ENCODE results near the gene PLD1. TPM values are rescaled to one million over a fixed set of nuclear protein-coding genes. Genes with fewer than 3 reads are reported as not detected.

Gene PLD1
- total and polyA plus RNA-seq, 10 of the 15 experiments (the other 5 are each of a cell fraction or from before 2014, with no cell fraction given): 2.9 to 108 (median 3.6) TPM

DNA sequence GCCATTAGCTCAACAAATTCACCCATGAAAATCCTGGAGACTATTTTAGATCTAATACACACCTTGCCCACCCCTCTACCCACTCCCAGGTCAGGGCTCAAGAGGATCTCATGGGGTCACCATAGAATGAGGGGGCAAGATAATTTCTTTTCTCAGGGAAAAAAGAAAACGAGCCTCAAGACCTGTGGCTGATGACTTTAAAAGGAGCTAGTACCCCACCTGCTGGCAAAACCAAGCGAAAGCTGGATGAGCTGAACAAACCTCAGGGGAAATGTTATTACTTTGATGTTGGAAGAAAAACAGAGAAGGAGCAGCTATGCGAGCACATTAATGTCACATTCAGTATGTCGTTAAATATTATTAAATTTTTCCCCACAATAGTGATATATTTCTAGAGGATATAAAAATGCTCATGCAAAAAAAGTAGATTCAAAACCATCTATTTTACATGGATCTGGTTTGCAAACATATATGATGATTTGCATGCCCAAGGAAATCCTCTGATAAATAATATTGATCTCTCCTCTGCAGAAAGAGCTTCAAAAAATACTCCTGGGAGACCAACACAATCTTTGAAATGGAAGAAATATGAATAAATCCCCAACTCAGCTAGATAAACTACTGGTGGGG lies 37.7 kb downstream of the PLD1 start:
- ATAC-seq: peak; percentile 62
- Histone ChIP-seq H3K4me3 (no peak overlapping the region), H3K9ac (ENCODE audit: control insufficient read depth, insufficient read depth, low read length) (no peak overlapping the region), H3K4me2 (ENCODE audit: control insufficient read depth, insufficient read depth) (no peak overlapping the region), H3K27me3 (replicated peaks in 1 of 2; ENCODE audit: control insufficient read depth in 2 of 2, insufficient read depth in 2 of 2, low read length in 1 of 2) (no peaks in the 10 kb centered on the region), H3K9me3 (replicated peaks; ENCODE audit: control insufficient read depth, insufficient read depth, low read length) (no peaks in the 10 kb centered on the region), H4K20me1 (ENCODE audit: control insufficient read depth, insufficient read depth) (no peaks in the 10 kb centered on the region; the same call in 1 of the 2 replicates), H2AFZ (ENCODE audit: control insufficient read depth, low read depth, low read length) (no peak overlapping the region), H3K79me2 (ENCODE audit: control insufficient read depth, insufficient read depth, low read length) (peaks cover 2% of the 10 kb centered on the region; the same call in 1 of the 2 replicates), H3K27ac (ENCODE audit: control insufficient read depth, insufficient read depth) (no peak overlapping the region), H3K4me1 (ENCODE audit: control insufficient read depth, insufficient read depth, low read length) (no peaks in the 10 kb centered on the region), H3K36me3 (ENCODE audit: control insufficient read depth in 2 of 2, insufficient read depth in 2 of 2, low read length in 1 of 2) (no peaks in the 10 kb centered on the region)
- intact Hi-C loops (cut with micrococcal nuclease; ENCODE audit: unreplicated experiment): loop anchor here (1.0 to 5.0 kb wide), 5 partner anchors 56 to 158 kb away; no protein-coding TSS in a partner anchor
- DNase-seq (ENCODE audit: low read depth, low spot score): no peak
- ChIA-PET POLR2A (interaction anchor here (0.7 to 3.1 kb wide), 18 partner anchors 9 to 158 kb away, joined by 3 to 22 read pairs (median 5); no protein-coding TSS in a partner anchor), CTCF (interaction anchor here (0.5 to 10.5 kb wide), 84 partner anchors 9 to 811 kb away, joined by 3 to 274 read pairs (median 7); partner anchors contain the start of gene TMEM212), RAD21 (ENCODE audit: unreplicated experiment) (interaction anchor here (0.5 to 18.8 kb wide), 59 partner anchors 9 to 811 kb away, joined by 3 to 333 read pairs (median 6); partner anchors contain the start of genes FNDC3B and PLD1), SMC1A (ENCODE audit: uncharacterized antibody, unreplicated experiment) (interaction anchor here (0.6 to 11.1 kb wide), 63 partner anchors 9 to 811 kb away, joined by 3 to 192 read pairs (median 9); partner anchors contain the start of gene PLD1)
- BruUV-seq (replicated peaks): no TSS peak
- 2% methylated on average over 4 of the region's 4 CpGs for WGBS (ENCODE audit: insufficient coverage, insufficient replicate concordance, low lambda C conversion rate, missing lambda C conversion rate)
- peak; percentile 64 for FAIRE-seq
- in situ Hi-C loops (cut with MboI): loop anchor here (5.0 kb wide), 1 partner anchor 125 kb away; no protein-coding TSS in a partner anchor
- TF ChIP-seq, protein P1, sequence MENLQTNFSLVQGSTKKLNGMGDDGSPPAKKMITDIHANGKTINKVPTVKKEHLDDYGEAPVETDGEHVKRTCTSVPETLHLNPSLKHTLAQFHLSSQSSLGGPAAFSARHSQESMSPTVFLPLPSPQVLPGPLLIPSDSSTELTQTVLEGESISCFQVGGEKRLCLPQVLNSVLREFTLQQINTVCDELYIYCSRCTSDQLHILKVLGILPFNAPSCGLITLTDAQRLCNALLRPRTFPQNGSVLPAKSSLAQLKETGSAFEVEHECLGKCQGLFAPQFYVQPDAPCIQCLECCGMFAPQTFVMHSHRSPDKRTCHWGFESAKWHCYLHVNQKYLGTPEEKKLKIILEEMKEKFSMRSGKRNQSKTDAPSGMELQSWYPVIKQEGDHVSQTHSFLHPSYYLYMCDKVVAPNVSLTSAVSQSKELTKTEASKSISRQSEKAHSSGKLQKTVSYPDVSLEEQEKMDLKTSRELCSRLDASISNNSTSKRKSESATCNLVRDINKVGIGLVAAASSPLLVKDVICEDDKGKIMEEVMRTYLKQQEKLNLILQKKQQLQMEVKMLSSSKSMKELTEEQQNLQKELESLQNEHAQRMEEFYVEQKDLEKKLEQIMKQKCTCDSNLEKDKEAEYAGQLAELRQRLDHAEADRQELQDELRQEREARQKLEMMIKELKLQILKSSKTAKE (IDR thresholded peaks at IDR 0.05; ENCODE audit: low read depth, poor library complexity, severe bottlenecking): peak; percentile 57
- TF ChIP-seq SIN3A (IDR thresholded peaks at IDR 0.05; ENCODE audit: low read depth, low read length): no peak
- TF ChIP-seq SMC3 (IDR thresholded peaks at IDR 0.05; ENCODE audit: borderline replicate concordance, low read length): peak; percentile 88
- TF ChIP-seq, protein P2, sequence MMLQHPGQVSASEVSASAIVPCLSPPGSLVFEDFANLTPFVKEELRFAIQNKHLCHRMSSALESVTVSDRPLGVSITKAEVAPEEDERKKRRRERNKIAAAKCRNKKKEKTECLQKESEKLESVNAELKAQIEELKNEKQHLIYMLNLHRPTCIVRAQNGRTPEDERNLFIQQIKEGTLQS (IDR thresholded peaks at IDR 0.05; ENCODE audit: borderline replicate concordance, extremely low read depth, low read depth, low read length): no peak
- TF ChIP-seq, protein P3, sequence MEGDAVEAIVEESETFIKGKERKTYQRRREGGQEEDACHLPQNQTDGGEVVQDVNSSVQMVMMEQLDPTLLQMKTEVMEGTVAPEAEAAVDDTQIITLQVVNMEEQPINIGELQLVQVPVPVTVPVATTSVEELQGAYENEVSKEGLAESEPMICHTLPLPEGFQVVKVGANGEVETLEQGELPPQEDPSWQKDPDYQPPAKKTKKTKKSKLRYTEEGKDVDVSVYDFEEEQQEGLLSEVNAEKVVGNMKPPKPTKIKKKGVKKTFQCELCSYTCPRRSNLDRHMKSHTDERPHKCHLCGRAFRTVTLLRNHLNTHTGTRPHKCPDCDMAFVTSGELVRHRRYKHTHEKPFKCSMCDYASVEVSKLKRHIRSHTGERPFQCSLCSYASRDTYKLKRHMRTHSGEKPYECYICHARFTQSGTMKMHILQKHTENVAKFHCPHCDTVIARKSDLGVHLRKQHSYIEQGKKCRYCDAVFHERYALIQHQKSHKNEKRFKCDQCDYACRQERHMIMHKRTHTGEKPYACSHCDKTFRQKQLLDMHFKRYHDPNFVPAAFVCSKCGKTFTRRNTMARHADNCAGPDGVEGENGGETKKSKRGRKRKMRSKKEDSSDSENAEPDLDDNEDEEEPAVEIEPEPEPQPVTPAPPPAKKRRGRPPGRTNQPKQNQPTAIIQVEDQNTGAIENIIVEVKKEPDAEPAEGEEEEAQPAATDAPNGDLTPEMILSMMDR (IDR thresholded peaks at IDR 0.05 in 2 of 3, conservative IDR thresholded peaks at IDR 0.05 in 1 of 3; ENCODE audit: control insufficient read depth in 2 of 3, extremely low read depth in 1 of 3, insufficient read depth in 1 of 3, low read depth in 3 of 3, low read length in 3 of 3): peak; percentile 63 to 79 (median 70)
- no peak for TF ChIP-seq TBL1XR1 (IDR thresholded peaks at IDR 0.05; ENCODE audit: low read depth, low read length)
- no peak for TF ChIP-seq SREBF2 (IDR thresholded peaks at IDR 0.05; ENCODE audit: low read length)
- TF ChIP-seq, protein P4, sequence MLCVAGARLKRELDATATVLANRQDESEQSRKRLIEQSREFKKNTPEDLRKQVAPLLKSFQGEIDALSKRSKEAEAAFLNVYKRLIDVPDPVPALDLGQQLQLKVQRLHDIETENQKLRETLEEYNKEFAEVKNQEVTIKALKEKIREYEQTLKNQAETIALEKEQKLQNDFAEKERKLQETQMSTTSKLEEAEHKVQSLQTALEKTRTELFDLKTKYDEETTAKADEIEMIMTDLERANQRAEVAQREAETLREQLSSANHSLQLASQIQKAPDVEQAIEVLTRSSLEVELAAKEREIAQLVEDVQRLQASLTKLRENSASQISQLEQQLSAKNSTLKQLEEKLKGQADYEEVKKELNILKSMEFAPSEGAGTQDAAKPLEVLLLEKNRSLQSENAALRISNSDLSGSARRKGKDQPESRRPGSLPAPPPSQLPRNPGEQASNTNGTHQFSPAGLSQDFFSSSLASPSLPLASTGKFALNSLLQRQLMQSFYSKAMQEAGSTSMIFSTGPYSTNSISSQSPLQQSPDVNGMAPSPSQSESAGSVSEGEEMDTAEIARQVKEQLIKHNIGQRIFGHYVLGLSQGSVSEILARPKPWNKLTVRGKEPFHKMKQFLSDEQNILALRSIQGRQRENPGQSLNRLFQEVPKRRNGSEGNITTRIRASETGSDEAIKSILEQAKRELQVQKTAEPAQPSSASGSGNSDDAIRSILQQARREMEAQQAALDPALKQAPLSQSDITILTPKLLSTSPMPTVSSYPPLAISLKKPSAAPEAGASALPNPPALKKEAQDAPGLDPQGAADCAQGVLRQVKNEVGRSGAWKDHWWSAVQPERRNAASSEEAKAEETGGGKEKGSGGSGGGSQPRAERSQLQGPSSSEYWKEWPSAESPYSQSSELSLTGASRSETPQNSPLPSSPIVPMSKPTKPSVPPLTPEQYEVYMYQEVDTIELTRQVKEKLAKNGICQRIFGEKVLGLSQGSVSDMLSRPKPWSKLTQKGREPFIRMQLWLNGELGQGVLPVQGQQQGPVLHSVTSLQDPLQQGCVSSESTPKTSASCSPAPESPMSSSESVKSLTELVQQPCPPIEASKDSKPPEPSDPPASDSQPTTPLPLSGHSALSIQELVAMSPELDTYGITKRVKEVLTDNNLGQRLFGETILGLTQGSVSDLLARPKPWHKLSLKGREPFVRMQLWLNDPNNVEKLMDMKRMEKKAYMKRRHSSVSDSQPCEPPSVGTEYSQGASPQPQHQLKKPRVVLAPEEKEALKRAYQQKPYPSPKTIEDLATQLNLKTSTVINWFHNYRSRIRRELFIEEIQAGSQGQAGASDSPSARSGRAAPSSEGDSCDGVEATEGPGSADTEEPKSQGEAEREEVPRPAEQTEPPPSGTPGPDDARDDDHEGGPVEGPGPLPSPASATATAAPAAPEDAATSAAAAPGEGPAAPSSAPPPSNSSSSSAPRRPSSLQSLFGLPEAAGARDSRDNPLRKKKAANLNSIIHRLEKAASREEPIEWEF (IDR thresholded peaks at IDR 0.05; ENCODE audit: insufficient replicate concordance, low read depth, low read length): peak; percentile 33
- TF ChIP-seq DPF2 (IDR thresholded peaks at IDR 0.05): no peak
- TF ChIP-seq NRF1 (conservative IDR thresholded peaks at IDR 0.05; ENCODE audit: low read depth, low read length): no peak
- TF ChIP-seq NR2C1 (IDR thresholded peaks at IDR 0.05): no peak
- 0 out of 4 replicates have a peak, but pooled peaks of 1 of the 2 experiments have one; percentile 16 for TF ChIP-seq BHLHE40 (IDR thresholded peaks at IDR 0.05; ENCODE audit: borderline replicate concordance in 1 of 2, low read depth in 2 of 2, low read length in 1 of 2)

All from GM12878 (cell line).